Measurements from ENCODE around the gene GAS5.

GRCh38 chr1:173900992-173901391 lies 33.2 kb upstream of the GAS5 start:
- TF ChIP-seq CTCF (conservative IDR thresholded peaks at IDR 0.05; ENCODE audit: low read length) (no peak), EZH2phosphoT487 (IDR thresholded peaks at IDR 0.05; ENCODE audit: borderline replicate concordance, low read depth, low read length) (no peak)
